RWPE2 (cell line): ENCODE measurements around the gene ATAD3C.

Source experiments
- ATAC-seq: fragments of 200-7000 bp; cut with Tn5 transposase; 3 replicates; pipeline ENCODE4 v1.9.1; 2021; ENCODE audit warnings: low read depth
- DNase-seq: peaks from one replicate; pipeline ENCODE4 v3.0.0-alpha.2; 2020; ENCODE audit warnings: low spot score
- H3K27ac ChIP-seq: fragments of 450-650 bp; 2 replicates; pipeline ENCODE4 v1.5.1; 2017; ENCODE audit warnings: mild to moderate bottlenecking; ENCODE audit not compliant: poor library complexity, severe bottlenecking
- H3K27me3 ChIP-seq: fragments of 250-450 bp; sonication (Bioruptor Pico); 2 replicates; pipeline ENCODE4 v1.5.1; 2021; ENCODE audit warnings: mild to moderate bottlenecking, moderate library complexity; ENCODE audit not compliant: insufficient read depth, poor library complexity, severe bottlenecking
- H3K36me3 ChIP-seq: fragments of 250-450 bp; sonication (Bioruptor Pico); 2 replicates; pipeline ENCODE4 v1.5.1; 2020; ENCODE audit warnings: low read depth, mild to moderate bottlenecking, moderate library complexity
- H3K4me1 ChIP-seq: fragments of 250-450 bp; sonication (Bioruptor Pico); 2 replicates; pipeline ENCODE4 v1.5.1; 2021; ENCODE audit warnings: mild to moderate bottlenecking, moderate library complexity; ENCODE audit not compliant: insufficient read depth, poor library complexity, severe bottlenecking
- H3K4me3 ChIP-seq: fragments of 250-450 bp; sonication (Bioruptor Pico); 2 replicates; pipeline ENCODE4 v1.5.1; 2021; ENCODE audit warnings: mild to moderate bottlenecking, moderate library complexity; ENCODE audit not compliant: severe bottlenecking
- H3K9me3 ChIP-seq: fragments of 250-450 bp; sonication (Bioruptor Pico); 2 replicates; pipeline ENCODE4 v1.5.1; 2021; ENCODE audit warnings: mild to moderate bottlenecking, moderate library complexity; ENCODE audit not compliant: severe bottlenecking
- CTCF ChIP-seq: fragments of 450-650 bp; IDR thresholded peaks from one replicate; pipeline ENCODE4 v1.5.1; 2017; ENCODE audit warnings: mild to moderate bottlenecking, moderate library complexity; ENCODE audit not compliant: poor library complexity, severe bottlenecking

Gene ATAD3C

GRCh38 chr1:1430992-1431844, 18.3 kb upstream of the ATAD3C start:
- Histone ChIP-seq H3K27ac (peak overlapping the region; percentile 14), H3K27me3 (no peaks in the 10 kb centered on the region)

GRCh38 chr1:1431845-1432273, 17.6 kb upstream of the ATAD3C start:
- Histone ChIP-seq H3K4me1 (peaks cover 9% of the 10 kb centered on the region), H3K27me3 (no peaks in the 10 kb centered on the region), H3K27ac (peak overlapping the region; percentile 14), H3K9me3 (no peaks in the 10 kb centered on the region), H3K4me3 (no peak overlapping the region), H3K36me3 (no peaks in the 10 kb centered on the region)
- no peak for DNase-seq
- no peak for TF ChIP-seq CTCF
- peak; percentile 10; the same call in 1 of the 3 replicates for ATAC-seq

More at GRCh38 chr1:1430992-1431844, 18.3 kb upstream of the ATAD3C start:
- Histone ChIP-seq H3K4me3 (no peak overlapping the region), H3K36me3 (no peaks in the 10 kb centered on the region), H3K9me3 (no peaks in the 10 kb centered on the region), H3K4me1 (peaks cover 9% of the 10 kb centered on the region)
- no peak for ATAC-seq
- TF ChIP-seq CTCF, result no peak
- DNase-seq, result no peak

- Histone ChIP-seq H3K4me3 (no peak overlapping the region), H3K4me1 (peaks cover 9% of the 10 kb centered on the region), H3K36me3 (no peaks in the 10 kb centered on the region), H3K27me3 (no peaks in the 10 kb centered on the region), H3K9me3 (no peaks in the 10 kb centered on the region), H3K27ac (peak overlapping the region; percentile 14)
- DNase-seq, result no peak
- TF ChIP-seq CTCF, result no peak
- ATAC-seq, result no peak
Measured at GRCh38 chr1:1432274-1432950, 17.1 kb upstream of the ATAD3C start.

GRCh38 chr1:1432951-1433803, 16.3 kb upstream of the ATAD3C start:
- peak; percentile 56 for ATAC-seq
- Histone ChIP-seq H3K9me3 (no peaks in the 10 kb centered on the region), H3K27me3 (no peaks in the 10 kb centered on the region), H3K4me3 (no peak overlapping the region), H3K36me3 (no peaks in the 10 kb centered on the region), H3K27ac (peak overlapping the region; percentile 29), H3K4me1 (peaks cover 9% of the 10 kb centered on the region)
- TF ChIP-seq CTCF, result no peak
- peak; percentile 79 for DNase-seq
